Measurements from ENCODE around the gene S100A9.
A peak's percentile ranks its signal among the peaks of the same experiment; 100 is the strongest.
"Not testable (repeated sequence)": the region's sequence is repeated elsewhere in the genome, so short reads cannot be mapped to it uniquely, and the experiment has no call there.

S100A9 gene

GRCh38 chr1:153340356-153340755, 17.3 kb upstream of the S100A9 start:
- no peaks in the 10 kb centered on the region for H3K36me3 Mint-ChIP-seq
- ATAC-seq: no peak
- peaks cover 17% of the 10 kb centered on the region for H3K4me1 Mint-ChIP-seq
- H3K9me3 Mint-ChIP-seq: no peaks in the 10 kb centered on the region
- H3K4me3 Mint-ChIP-seq: no peak overlapping the region
- no peak overlapping the region for H3K27ac Mint-ChIP-seq
- peaks cover 74% of the 10 kb centered on the region for H3K27me3 Mint-ChIP-seq

- H3K36me3 Mint-ChIP-seq: no peaks in the 10 kb centered on the region
- H3K27ac Mint-ChIP-seq: no peak overlapping the region
- no peaks in the 10 kb centered on the region for H3K9me3 Mint-ChIP-seq
- peaks cover 78% of the 10 kb centered on the region for H3K27me3 Mint-ChIP-seq
- ATAC-seq: no peak
- H3K4me3 Mint-ChIP-seq: no peak overlapping the region
- H3K4me1 Mint-ChIP-seq: peaks cover 29% of the 10 kb centered on the region
Measured at GRCh38 chr1:153341431-153341934, 16.2 kb upstream of the S100A9 start.

- H3K9me3 Mint-ChIP-seq: no peaks in the 10 kb centered on the region
- H3K27me3 Mint-ChIP-seq: peaks cover 85% of the 10 kb centered on the region
- H3K27ac Mint-ChIP-seq: no peak overlapping the region
- no peaks in the 10 kb centered on the region for H3K36me3 Mint-ChIP-seq
- H3K4me3 Mint-ChIP-seq: no peak overlapping the region
- peaks cover 34% of the 10 kb centered on the region for H3K4me1 Mint-ChIP-seq
- no peak for ATAC-seq
Measured at GRCh38 chr1:153342178-153342577, 15.5 kb upstream of the S100A9 start.

- Mint-ChIP-seq H3K27ac (no peak overlapping the region), H3K4me1 (peaks cover 34% of the 10 kb centered on the region), H3K27me3 (peaks cover 86% of the 10 kb centered on the region), H3K9me3 (no peaks in the 10 kb centered on the region), H3K36me3 (no peaks in the 10 kb centered on the region), H3K4me3 (no peak overlapping the region)
- no peak for ATAC-seq
Measured at GRCh38 chr1:153343040-153343681, 14.5 kb upstream of the S100A9 start.

- no peak overlapping the region for H3K4me3 Mint-ChIP-seq
- H3K9me3 Mint-ChIP-seq: no peaks in the 10 kb centered on the region
- ATAC-seq: no peak
- no peak overlapping the region for H3K27ac Mint-ChIP-seq
- H3K36me3 Mint-ChIP-seq: no peaks in the 10 kb centered on the region
- H3K4me1 Mint-ChIP-seq: peaks cover 34% of the 10 kb centered on the region
- H3K27me3 Mint-ChIP-seq: peaks cover 86% of the 10 kb centered on the region
Measured at GRCh38 chr1:153343811-153344717, 13.6 kb upstream of the S100A9 start.

- Mint-ChIP-seq H3K36me3 (no peaks in the 10 kb centered on the region), H3K27ac (no peak overlapping the region), H3K27me3 (peaks cover 91% of the 10 kb centered on the region), H3K9me3 (no peaks in the 10 kb centered on the region), H3K4me3 (no peak overlapping the region), H3K4me1 (peaks cover 34% of the 10 kb centered on the region)
- ATAC-seq: no peak
Measured at GRCh38 chr1:153344718-153345025, 13.0 kb upstream of the S100A9 start.

- H3K27ac Mint-ChIP-seq: no peak overlapping the region
- H3K9me3 Mint-ChIP-seq: no peaks in the 10 kb centered on the region
- no peak overlapping the region for H3K4me3 Mint-ChIP-seq
- H3K4me1 Mint-ChIP-seq: peaks cover 34% of the 10 kb centered on the region
- ATAC-seq: peak; percentile 62
- H3K36me3 Mint-ChIP-seq: no peaks in the 10 kb centered on the region
- peaks cover 98% of the 10 kb centered on the region for H3K27me3 Mint-ChIP-seq
Measured at GRCh38 chr1:153345187-153346076, 12.2 kb upstream of the S100A9 start.

- Mint-ChIP-seq H3K27ac (no peak overlapping the region), H3K4me3 (no peak overlapping the region), H3K27me3 (peaks cover 92% of the 10 kb centered on the region), H3K4me1 (peaks cover 34% of the 10 kb centered on the region), H3K9me3 (no peaks in the 10 kb centered on the region), H3K36me3 (no peaks in the 10 kb centered on the region)
- peak; percentile 59 for ATAC-seq
Measured at GRCh38 chr1:153346077-153346723, 11.5 kb upstream of the S100A9 start.

GRCh38 chr1:153347049-153347448, 10.6 kb upstream of the S100A9 start:
- ATAC-seq, H3K27ac Mint-ChIP-seq, H3K36me3 Mint-ChIP-seq, H3K9me3 Mint-ChIP-seq, H3K4me3 Mint-ChIP-seq: not testable (repeated sequence)
- peaks cover 83% of the 10 kb centered on the region for H3K27me3 Mint-ChIP-seq
- peaks cover 34% of the 10 kb centered on the region for H3K4me1 Mint-ChIP-seq

GRCh38 chr1:153347856-153348255, 9.8 kb upstream of the S100A9 start:
- Mint-ChIP-seq H3K4me1 (peaks cover 39% of the 10 kb centered on the region), H3K36me3 (no peaks in the 10 kb centered on the region), H3K4me3 (no peak overlapping the region), H3K27ac (no peak overlapping the region), H3K9me3 (no peaks in the 10 kb centered on the region), H3K27me3 (peaks cover 76% of the 10 kb centered on the region)
- ATAC-seq: no peak

- Mint-ChIP-seq H3K27me3 (peaks cover 76% of the 10 kb centered on the region), H3K36me3 (no peaks in the 10 kb centered on the region), H3K4me3 (no peak within 1 kb of the TSS), H3K27ac (no peak within 1 kb of the TSS), H3K4me1 (peaks cover 34% of the 10 kb centered on the region), H3K9me3 (no peaks in the 10 kb centered on the region)
- no peak for ATAC-seq
Measured at GRCh38 chr1:153348511-153349362, 8.9 kb upstream of the S100A9 start, which contains the start of gene PGLYRP4. TSS of gene PGLYRP4 (minus strand) at chr1:153348841. CDS start at chr1:153347932, 909 bp downstream.

GRCh38 chr1:153349363-153350320, 8.0 kb upstream of the S100A9 start:
- H3K27ac Mint-ChIP-seq: no peak overlapping the region
- H3K27me3 Mint-ChIP-seq: peaks cover 71% of the 10 kb centered on the region
- H3K4me3 Mint-ChIP-seq: no peak overlapping the region
- no peak for ATAC-seq
- H3K4me1 Mint-ChIP-seq: peaks cover 27% of the 10 kb centered on the region
- no peaks in the 10 kb centered on the region for H3K9me3 Mint-ChIP-seq
- no peaks in the 10 kb centered on the region for H3K36me3 Mint-ChIP-seq

- Mint-ChIP-seq H3K27ac (no peak overlapping the region), H3K36me3 (no peaks in the 10 kb centered on the region), H3K4me3 (no peak overlapping the region), H3K4me1 (peaks cover 21% of the 10 kb centered on the region), H3K9me3 (no peaks in the 10 kb centered on the region), H3K27me3 (peaks cover 72% of the 10 kb centered on the region)
- ATAC-seq: no peak
Measured at GRCh38 chr1:153350321-153350957, 7.2 kb upstream of the S100A9 start.

Data from stimulated activated memory B cell treated with anti-CD40 and anti-IgM and Interleukin-4, amounts not matched to agents 10 μg/mL and 1 μg/mL and 100 μg/mL, for 72 hours (primary cell).